Neural crest cell (in vitro differentiated cells): ENCODE data around the gene NIN. TPM values are rescaled to one million over a fixed set of nuclear protein-coding genes. Genes with fewer than 3 reads are reported as not detected.

Source experiments
- DNase-seq: peaks from one replicate; pipeline ENCODE4 v3.0.0; 2021; ENCODE audit warnings: low read depth, mixed read lengths, low spot score
- H3K27ac Mint-ChIP-seq: one replicate; pipeline ENCODE4 v1.8.0; 2021; ENCODE audit warnings: mild to moderate bottlenecking, mixed read lengths; ENCODE audit not compliant: unreplicated experiment
- H3K27me3 Mint-ChIP-seq: 2 replicates; pipeline ENCODE4 v1.8.0; 2021; ENCODE audit warnings: low read depth, mild to moderate bottlenecking, mixed read lengths
- H3K36me3 Mint-ChIP-seq: 2 replicates; pipeline ENCODE4 v1.8.0; 2021; ENCODE audit warnings: low read depth, mild to moderate bottlenecking, mixed read lengths
- H3K4me1 Mint-ChIP-seq: 2 replicates; pipeline ENCODE4 v1.8.0; 2021; ENCODE audit warnings: mixed read lengths
- H3K4me3 Mint-ChIP-seq: one replicate; pipeline ENCODE4 v1.8.0; 2021; ENCODE audit warnings: mild to moderate bottlenecking, mixed read lengths
- H3K9me3 Mint-ChIP-seq: 2 replicates; pipeline ENCODE4 v1.8.0; 2021; ENCODE audit warnings: mixed read lengths
- total RNA-seq: library from RNA; stranded (reverse); gene quantifications from 2 replicates; pipeline ENCODE4 v1.2.1, GENCODE V29; 2021
- TF ChIP-seq, protein P1 (sequence below): fragments of 200-600 bp; sonication (generic); conservative IDR thresholded peaks from 2 replicates; pipeline ENCODE4 v1.5.0; 2021; ENCODE audit warnings: antibody characterized with exemption, mild to moderate bottlenecking

Gene NIN
- total RNA-seq, 1 donor from 2014 or later: 94.9 TPM

- TF ChIP-seq, protein P1, sequence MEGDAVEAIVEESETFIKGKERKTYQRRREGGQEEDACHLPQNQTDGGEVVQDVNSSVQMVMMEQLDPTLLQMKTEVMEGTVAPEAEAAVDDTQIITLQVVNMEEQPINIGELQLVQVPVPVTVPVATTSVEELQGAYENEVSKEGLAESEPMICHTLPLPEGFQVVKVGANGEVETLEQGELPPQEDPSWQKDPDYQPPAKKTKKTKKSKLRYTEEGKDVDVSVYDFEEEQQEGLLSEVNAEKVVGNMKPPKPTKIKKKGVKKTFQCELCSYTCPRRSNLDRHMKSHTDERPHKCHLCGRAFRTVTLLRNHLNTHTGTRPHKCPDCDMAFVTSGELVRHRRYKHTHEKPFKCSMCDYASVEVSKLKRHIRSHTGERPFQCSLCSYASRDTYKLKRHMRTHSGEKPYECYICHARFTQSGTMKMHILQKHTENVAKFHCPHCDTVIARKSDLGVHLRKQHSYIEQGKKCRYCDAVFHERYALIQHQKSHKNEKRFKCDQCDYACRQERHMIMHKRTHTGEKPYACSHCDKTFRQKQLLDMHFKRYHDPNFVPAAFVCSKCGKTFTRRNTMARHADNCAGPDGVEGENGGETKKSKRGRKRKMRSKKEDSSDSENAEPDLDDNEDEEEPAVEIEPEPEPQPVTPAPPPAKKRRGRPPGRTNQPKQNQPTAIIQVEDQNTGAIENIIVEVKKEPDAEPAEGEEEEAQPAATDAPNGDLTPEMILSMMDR: no peak
- Mint-ChIP-seq H3K4me3 (no peak overlapping the region), H3K27me3 (no peaks in the 10 kb centered on the region), H3K27ac (no peak overlapping the region), H3K4me1 (no peaks in the 10 kb centered on the region), H3K9me3 (no peaks in the 10 kb centered on the region), H3K36me3 (peaks cover 37% of the 10 kb centered on the region)
- no peak for DNase-seq
Observed at GRCh38 chr14:50758305-50758704, 72.7 kb downstream of the NIN start.

GRCh38 chr14:50757702-50758101, 73.3 kb downstream of the NIN start:
- Mint-ChIP-seq H3K27ac (no peak overlapping the region), H3K36me3 (peaks cover 34% of the 10 kb centered on the region), H3K9me3 (no peaks in the 10 kb centered on the region), H3K4me3 (no peak overlapping the region), H3K27me3 (no peaks in the 10 kb centered on the region), H3K4me1 (no peaks in the 10 kb centered on the region)
- no peak for DNase-seq
- TF ChIP-seq, protein P1: no peak

- H3K27me3 Mint-ChIP-seq: no peaks in the 10 kb centered on the region
- TF ChIP-seq, protein P1: no peak
- H3K4me3 Mint-ChIP-seq: no peak overlapping the region
- no peaks in the 10 kb centered on the region for H3K9me3 Mint-ChIP-seq
- peaks cover 30% of the 10 kb centered on the region for H3K36me3 Mint-ChIP-seq
- no peaks in the 10 kb centered on the region for H3K4me1 Mint-ChIP-seq
- no peak overlapping the region for H3K27ac Mint-ChIP-seq
- DNase-seq: no peak
Observed at GRCh38 chr14:50756300-50756699, 74.7 kb downstream of the NIN start.

DNA sequence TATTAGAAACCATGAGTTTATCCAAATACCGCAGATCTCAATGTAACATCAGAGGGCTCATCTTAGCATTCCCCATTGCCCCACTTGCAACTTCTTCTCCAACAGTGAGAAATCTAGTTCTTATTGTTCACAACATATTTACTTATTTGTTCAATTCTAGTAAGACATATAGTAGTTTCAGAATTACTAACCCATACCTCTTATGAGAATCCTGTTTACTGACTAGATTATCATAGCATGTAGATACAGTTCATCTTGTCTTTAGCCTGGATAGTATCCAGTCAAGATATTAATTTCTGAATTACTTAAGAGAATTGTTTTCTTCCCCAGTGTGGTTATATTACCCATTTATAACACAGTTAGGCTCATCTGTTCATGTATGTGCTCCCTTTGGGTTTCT, 80.6 kb downstream of the NIN start:
- H3K4me1 Mint-ChIP-seq: no peaks in the 10 kb centered on the region
- no peaks in the 10 kb centered on the region for H3K27me3 Mint-ChIP-seq
- H3K4me3 Mint-ChIP-seq: no peak overlapping the region
- peaks cover 2% of the 10 kb centered on the region for H3K9me3 Mint-ChIP-seq
- H3K27ac Mint-ChIP-seq: no peak overlapping the region
- H3K36me3 Mint-ChIP-seq: peaks cover 58% of the 10 kb centered on the region
- DNase-seq: no peak
- TF ChIP-seq, protein P1: no peak

- Mint-ChIP-seq H3K27me3 (no peaks in the 10 kb centered on the region), H3K4me1 (no peaks in the 10 kb centered on the region), H3K9me3 (peaks cover 2% of the 10 kb centered on the region), H3K36me3 (peaks cover 41% of the 10 kb centered on the region), H3K4me3 (no peak overlapping the region), H3K27ac (no peak overlapping the region)
- no peak for DNase-seq
- TF ChIP-seq, protein P1: no peak
Observed at GRCh38 chr14:50745401-50746058, 85.4 kb downstream of the NIN start.
